Upper lobe of left lung (tissue), 6 donors: ENCODE results near the gene ZNF502. TPM values are rescaled to one million over a fixed set of nuclear protein-coding genes. Genes with fewer than 3 reads are reported as not detected.
"Not testable (repeated sequence)": the region's sequence is repeated elsewhere in the genome, so short reads cannot be mapped to it uniquely, and the experiment has no call there.

Experiments used
- ATAC-seq, 2 donors: fragments of 200-7000 bp; cut with Tn5 transposase; one replicate each; pipeline ENCODE4 v1.9.1; 2022; ENCODE audit warnings: mild to moderate bottlenecking in 2 of 2, moderate library complexity in 2 of 2; ENCODE audit not compliant: low FRiP score in 2 of 2
- DNase-seq, 2 donors: peaks; one replicate each; pipeline ENCODE4 v3.0.0-alpha.2; 2019 to 2020
- H3K27ac ChIP-seq, 4 donors: fragments of 200-600 bp; sonication (generic); one replicate each; pipeline ENCODE4 v1.5.1; 2016 to 2019
- H3K27me3 ChIP-seq, 4 donors: fragments of 200-600 bp; sonication (generic); one replicate each; pipeline ENCODE4 v1.5.1; 2017 to 2019
- H3K36me3 ChIP-seq, 4 donors: fragments of 200-600 bp; sonication (generic); one replicate each; pipeline ENCODE4 v1.5.1; 2016 to 2019
- H3K4me1 ChIP-seq, 4 donors: fragments of 200-600 bp; sonication (generic); one replicate each; pipeline ENCODE4 v1.5.1; 2018 to 2019
- H3K4me3 ChIP-seq, 4 donors: fragments of 200-600 bp; sonication (generic); one replicate each; pipeline ENCODE4 v1.5.1; 2017 to 2019; ENCODE audit warnings: mild to moderate bottlenecking in 2 of 4, moderate library complexity in 1 of 4
- H3K9me3 ChIP-seq, 4 donors: fragments of 200-600 bp; sonication (generic); one replicate each; pipeline ENCODE4 v1.5.1; 2018 to 2019
- CTCF ChIP-seq, 6 experiments: fragments of 450-650 bp in 4 of 6; fragments of 200-600 bp in 2 of 6; sonication (generic) in 2 of 6; IDR thresholded peaks; one replicate each; pipeline ENCODE4 v1.5.1; 2016 to 2019; ENCODE audit warnings: antibody characterized with exemption in 6 of 6
- EP300 ChIP-seq, 4 donors: sonication (generic); formaldehyde crosslinking; IDR thresholded peaks; one replicate each; pipeline ENCODE4 v1.5.1; 2017; ENCODE audit warnings: antibody characterized with exemption in 4 of 4, control low read depth in 2 of 4
- POLR2A ChIP-seq, 4 donors: fragments of 450-650 bp; IDR thresholded peaks; one replicate each; pipeline ENCODE4 v1.5.1; 2016 to 2017; ENCODE audit warnings: antibody characterized with exemption in 4 of 4, mild to moderate bottlenecking in 2 of 4
- POLR2AphosphoS5 ChIP-seq, 2 donors: sonication (generic); formaldehyde crosslinking; IDR thresholded peaks; one replicate each; pipeline ENCODE4 v1.5.1; 2017; ENCODE audit warnings: antibody characterized with exemption in 2 of 2
- WGBS, 2 donors: methylation state at CpG; one replicate each; pipeline ENCODE4 v1.1.5; 2017 to 2018; 5-methylcytosine and 5-hydroxymethylcytosine counted together
- total RNA-seq, 6 donors: library from RNA; depleted of rRNA in 4 of 6; stranded (reverse); fragments of >200 nt in 4 of 6; gene quantifications; one replicate each; pipeline versions ENCODE4 v1.1.0 to v1.2.1, GENCODE V29; 2016 to 2021
- donor health status: DM: no; HTN: no; CAD: no; lungs with moderate emphysema.
- donor health status: DM: no; HTN: yes; CAD: no; lungs with severe emphysema.

Gene ZNF502
- total RNA-seq: 1 to 10 TPM in 5 of 6 donors, under 1 TPM in 1; 1.00 to 4.7 (median 3.7) TPM

DNA sequence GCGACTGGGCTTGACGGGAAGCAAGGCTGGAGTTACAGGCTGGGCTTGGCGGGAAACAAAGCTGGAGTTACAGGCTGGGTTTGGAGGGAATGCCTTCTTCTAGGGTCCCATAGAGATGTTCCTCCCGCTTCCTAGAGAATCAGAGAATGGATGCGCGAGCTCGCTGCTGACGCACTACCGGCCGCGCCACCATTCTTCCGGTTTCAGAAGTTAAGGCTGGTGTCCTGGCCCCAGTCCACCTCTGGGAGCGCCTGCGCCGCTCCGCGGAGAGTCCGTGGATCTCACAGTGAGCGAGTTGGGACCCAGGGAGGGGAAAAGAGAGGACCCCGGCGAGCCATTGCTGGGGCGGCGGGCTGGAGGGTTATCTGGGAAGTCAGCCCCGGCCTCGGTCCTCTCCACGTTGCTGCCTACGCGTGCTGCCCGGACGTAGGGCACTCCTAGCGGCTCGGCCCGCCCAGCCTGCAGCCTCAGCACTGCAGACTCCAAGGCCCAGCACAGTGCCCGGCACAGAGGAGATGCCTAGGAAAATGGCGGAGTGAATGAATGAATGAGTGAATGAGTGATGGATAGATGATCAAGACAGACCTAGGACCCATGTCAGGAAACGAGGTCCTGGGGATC is at the start of gene ZNF502:
Gene ZNF502 (plus strand): TSS at position 206 of the 621 bp plus-strand sequence. CDS start 7,602 bp downstream, outside the sequence.
- TF ChIP-seq POLR2A (IDR thresholded peaks at IDR 0.05) (no peak), CTCF (IDR thresholded peaks at IDR 0.05) (peak; percentile 13 to 69 (median 44)), POLR2AphosphoS5 (IDR thresholded peaks at IDR 0.05) (peak; percentile 19 to 47)
- Histone ChIP-seq H3K27ac (peak within 1 kb of the TSS; percentile 68 to 73 (median 70)), H3K4me3 (peak within 1 kb of the TSS; percentile 68 to 97 (median 76)), H3K27me3 (no peaks in the 10 kb centered on the region), H3K9me3 (peaks cover 10 to 46% (median 33%) of the 10 kb centered on the region in 4 donors), H3K4me1 (peaks cover 0 to 8% (median 0%) of the 10 kb centered on the region in 4 donors), H3K36me3 (peaks cover 0 to 5% (median 2%) of the 10 kb centered on the region in 4 donors)
- 0 to 5% methylated on average over 6 to 36 of the region's 36 CpGs for WGBS, 2 donors
- ATAC-seq (peak; percentile 92 to 98), DNase-seq (peak; percentile 78 to 93)

GRCh38 chr3:44665173-44665572 is 47.3 kb upstream of the ZNF502 start:
- peaks cover 0 to 13% (median 7%) of the 10 kb centered on the region in 4 donors for H3K36me3 ChIP-seq
- H3K27ac ChIP-seq: no peak overlapping the region
- TF ChIP-seq POLR2A (IDR thresholded peaks at IDR 0.05): no peak
- no peak for TF ChIP-seq EP300 (IDR thresholded peaks at IDR 0.05)
- no peak for TF ChIP-seq POLR2AphosphoS5 (IDR thresholded peaks at IDR 0.05)
- TF ChIP-seq CTCF (IDR thresholded peaks at IDR 0.05): no peak
- WGBS, 2 donors: 94 to 97% methylated on average over 3 of the region's 3 CpGs
- H3K9me3 ChIP-seq: peaks cover 0 to 6% (median 5%) of the 10 kb centered on the region in 4 donors
- no peaks in the 10 kb centered on the region for H3K4me1 ChIP-seq
- ATAC-seq (no peak), DNase-seq (no peak)
- no peak overlapping the region for H3K4me3 ChIP-seq
- H3K27me3 ChIP-seq: no peaks in the 10 kb centered on the region

GRCh38 chr3:44666346-44666745 is 46.1 kb upstream of the ZNF502 start:
- no peak overlapping the region for H3K27ac ChIP-seq
- DNase-seq: no peak
- ATAC-seq: no peak
- H3K36me3 ChIP-seq: peaks cover 0 to 3% (median 0%) of the 10 kb centered on the region in 4 donors
- 89 to 94% methylated on average over 4 of the region's 4 CpGs for WGBS, 2 donors
- H3K4me3 ChIP-seq: no peak overlapping the region
- H3K4me1 ChIP-seq: no peaks in the 10 kb centered on the region
- H3K9me3 ChIP-seq: no peaks in the 10 kb centered on the region
- TF ChIP-seq CTCF (IDR thresholded peaks at IDR 0.05): no peak
- no peak for TF ChIP-seq POLR2A (IDR thresholded peaks at IDR 0.05)
- no peak for TF ChIP-seq EP300 (IDR thresholded peaks at IDR 0.05)
- TF ChIP-seq POLR2AphosphoS5 (IDR thresholded peaks at IDR 0.05): no peak
- no peaks in the 10 kb centered on the region for H3K27me3 ChIP-seq

GRCh38 chr3:44669760-44670159 is 42.7 kb upstream of the ZNF502 start:
- DNase-seq (no peak), ATAC-seq (no peak)
- no peaks in the 10 kb centered on the region for H3K36me3 ChIP-seq
- no peaks in the 10 kb centered on the region for H3K4me1 ChIP-seq
- WGBS, 2 donors: 84 to 87% methylated on average over 6 of the region's 6 CpGs
- H3K9me3 ChIP-seq: no peaks in the 10 kb centered on the region
- H3K27ac ChIP-seq: no peak overlapping the region
- no peaks in the 10 kb centered on the region for H3K27me3 ChIP-seq
- no peak for TF ChIP-seq EP300 (IDR thresholded peaks at IDR 0.05)
- no peak for TF ChIP-seq POLR2AphosphoS5 (IDR thresholded peaks at IDR 0.05)
- no peak for TF ChIP-seq CTCF (IDR thresholded peaks at IDR 0.05)
- no peak for TF ChIP-seq POLR2A (IDR thresholded peaks at IDR 0.05)
- H3K4me3 ChIP-seq: no peak overlapping the region

GRCh38 chr3:44673466-44673865 is 39.0 kb upstream of the ZNF502 start:
- not testable (repeated sequence) for H3K9me3 ChIP-seq, H3K4me3 ChIP-seq, DNase-seq, ATAC-seq, H3K36me3 ChIP-seq, H3K27ac ChIP-seq, H3K27me3 ChIP-seq, H3K4me1 ChIP-seq
- 95 to 96% methylated on average over 8 of the region's 8 CpGs for WGBS, 2 donors
